ENCODE results near the gene VLDLR.

VLDLR gene

GRCh38 chr9:2622461-2623287, 1.1 kb downstream of the VLDLR start:
- no peak for DNase-seq

GRCh38 chr9:2623288-2624050, 1.9 kb downstream of the VLDLR start:
- DNase-seq, result no peak

- DNase-seq, result no peak
These were observed 2.6 kb downstream of the VLDLR start for GRCh38 chr9:2624051-2624682.

- no peak for DNase-seq
These were observed 3.8 kb downstream of the VLDLR start for GRCh38 chr9:2625427-2625826.

- no peak for DNase-seq
These were observed 7.3 kb downstream of the VLDLR start for GRCh38 chr9:2628919-2629318.

GRCh38 chr9:2630158-2630557, 8.6 kb downstream of the VLDLR start:
- no peak for DNase-seq

- DNase-seq, result no peak
These were observed 9.7 kb downstream of the VLDLR start for GRCh38 chr9:2631263-2631662.

- DNase-seq, result no peak
These were observed 12.6 kb downstream of the VLDLR start for GRCh38 chr9:2634153-2634552.

GRCh38 chr9:2634818-2635217, 13.2 kb downstream of the VLDLR start:
- DNase-seq, result no peak

- DNase-seq, result no peak
These were observed 14.3 kb downstream of the VLDLR start for GRCh38 chr9:2635922-2636321.

- DNase-seq, result no peak
These were observed 15.8 kb downstream of the VLDLR start for GRCh38 chr9:2637390-2637789.

- no peak for DNase-seq
These were observed 17.5 kb downstream of the VLDLR start for GRCh38 chr9:2638871-2639673.

- no peak for DNase-seq
These were observed 18.2 kb downstream of the VLDLR start for GRCh38 chr9:2639786-2640185.

GRCh38 chr9:2640570-2640969, 19.0 kb downstream of the VLDLR start:
- no peak for DNase-seq

- no peak for DNase-seq
These were observed 19.4 kb downstream of the VLDLR start for GRCh38 chr9:2641033-2641432.

GRCh38 chr9:2642068-2642467, 20.5 kb downstream of the VLDLR start:
- DNase-seq, result no peak

- DNase-seq, result no peak
These were observed 24.0 kb downstream of the VLDLR start for GRCh38 chr9:2645569-2645968.

GRCh38 chr9:2655411-2655901, 33.9 kb downstream of the VLDLR start:
- no peak for DNase-seq

GRCh38 chr9:2657427-2657826, 35.8 kb downstream of the VLDLR start:
- DNase-seq, result peak; percentile 20

- no peak for DNase-seq
These were observed 40.9 kb downstream of the VLDLR start for GRCh38 chr9:2662496-2662895.

GRCh38 chr9:2663461-2664173, 42.0 kb downstream of the VLDLR start:
- no peak for DNase-seq
